Fibroblast of villous mesenchyme (primary cell): ENCODE data around the gene BCL2. TPM values are rescaled to one million over a fixed set of nuclear protein-coding genes. Genes with fewer than 3 reads are reported as not detected.

Source experiments
- DNase-seq: peaks from one replicate; pipeline ENCODE4 v3.0.0-alpha.2; 2010; ENCODE audit warnings: low read depth
- H3K4me3 ChIP-seq: 2 replicates; pipeline ENCODE4 v1.5.1; 2011; ENCODE audit warnings: low read depth, mild to moderate bottlenecking, low read length
- CTCF ChIP-seq: IDR thresholded peaks from 2 replicates; pipeline ENCODE4 v1.5.1; 2012; ENCODE audit warnings: low read depth, mild to moderate bottlenecking, low read length; ENCODE audit not compliant: insufficient read depth
- total RNA-seq: library from RNA; depleted of rRNA; stranded (reverse); fragments of >200 nt; gene quantifications from 2 replicates; pipeline ENCODE4 v1.2.3, GENCODE V29; 2012

The BCL2 gene
- total RNA-seq, 1 donor: 0.86 TPM

DNA sequence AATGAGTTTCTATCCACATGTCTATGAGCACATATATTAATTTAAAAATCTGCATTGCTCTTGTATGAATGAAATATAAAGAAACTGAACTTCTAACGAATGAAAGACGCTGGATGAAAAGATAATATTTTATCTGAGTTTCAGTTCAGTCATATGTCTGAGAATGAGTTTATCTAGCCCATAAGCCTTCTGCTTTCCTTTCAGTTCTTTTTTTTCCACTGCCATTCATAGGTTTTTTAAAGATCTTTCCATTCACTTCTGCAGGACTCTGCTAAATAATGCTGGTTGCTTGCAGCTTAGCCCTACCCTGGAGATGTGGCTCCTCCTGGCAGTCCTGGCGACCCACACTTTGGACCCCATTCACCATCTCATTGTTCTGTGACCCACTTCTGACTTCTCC is 109.0 kb downstream of the BCL2 start:
- no peak for DNase-seq
- no peak overlapping the region for H3K4me3 ChIP-seq
- no peak for TF ChIP-seq CTCF

- DNase-seq: no peak
- H3K4me3 ChIP-seq: no peak overlapping the region
- no peak for TF ChIP-seq CTCF
Observed at GRCh38 chr18:63208676-63209075, 110.9 kb downstream of the BCL2 start.

DNA sequence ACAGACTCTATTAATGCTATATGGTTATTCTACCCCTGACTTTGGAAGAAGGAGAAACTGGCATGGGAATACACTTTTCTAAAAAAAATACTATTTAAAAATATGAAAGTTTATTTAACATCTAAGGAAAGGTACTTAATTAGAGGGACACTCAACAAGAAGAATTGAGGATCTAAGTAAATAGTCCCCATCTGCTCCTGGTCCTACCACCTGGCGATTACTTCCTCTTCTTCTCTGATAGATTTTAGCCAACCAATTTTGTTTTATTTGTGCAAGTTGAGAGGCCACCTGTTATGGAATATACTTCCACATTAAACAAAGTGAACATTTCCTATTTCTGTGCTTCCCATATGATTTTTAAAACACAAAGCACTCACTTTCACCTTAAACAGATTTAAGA is 111.7 kb downstream of the BCL2 start:
- no peak for DNase-seq

DNA sequence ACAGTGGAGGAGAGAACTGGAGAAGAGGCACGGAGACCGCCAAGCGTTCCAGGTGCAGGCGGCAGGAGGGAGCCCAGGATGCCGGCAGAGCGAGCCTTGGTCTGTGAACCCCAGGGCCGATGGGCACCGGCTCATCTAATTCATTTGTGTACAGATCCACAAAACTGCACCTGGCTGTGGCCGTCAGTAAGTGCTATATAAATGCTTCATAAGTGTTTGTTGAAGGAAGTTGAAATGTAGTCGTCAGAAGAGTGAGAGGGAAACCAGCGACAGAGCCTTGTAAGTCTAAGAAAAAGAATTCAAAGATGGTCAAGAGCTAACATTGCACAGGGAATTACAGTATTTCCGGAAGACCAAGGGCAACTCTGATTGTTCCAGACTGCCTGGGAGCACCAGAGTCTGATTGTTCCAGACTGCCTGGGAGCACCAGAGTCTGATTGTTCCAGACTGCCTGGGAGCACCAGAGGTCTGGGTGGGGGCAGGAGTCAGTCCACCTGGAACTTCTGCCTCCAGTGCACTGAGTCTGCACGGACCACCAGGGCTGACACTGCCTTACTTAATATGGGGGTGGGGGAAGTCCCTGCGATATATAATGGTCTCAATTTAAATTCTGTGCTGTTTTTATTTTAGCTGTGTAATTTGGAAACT is 112.3 kb downstream of the BCL2 start:
- DNase-seq: no peak
- H3K4me3 ChIP-seq: no peak overlapping the region
- no peak for TF ChIP-seq CTCF

More for the DNA sequence above, 111.7 kb downstream of the BCL2 start:
- no peak overlapping the region for H3K4me3 ChIP-seq
- TF ChIP-seq CTCF: no peak

GRCh38 chr18:63206433-63207142 is 113.0 kb downstream of the BCL2 start:
- TF ChIP-seq CTCF: no peak
- no peak overlapping the region for H3K4me3 ChIP-seq
- no peak for DNase-seq

- no peak overlapping the region for H3K4me3 ChIP-seq
- no peak for DNase-seq
- TF ChIP-seq CTCF: no peak
Observed at GRCh38 chr18:63205791-63206252, 113.7 kb downstream of the BCL2 start.
